Activated CD4-positive, alpha-beta T cell treated with anti-CD3 and anti-CD28 coated beads, Interleukin-2, amount 50 U/mL, for 48 hours (primary cell): Measurements from ENCODE around the gene EDC4.

Source experiments
- DNase-seq, 2 experiments: peaks; one replicate each; pipeline ENCODE4 v3.0.0-alpha.2; 2020

EDC4 gene

DNA sequence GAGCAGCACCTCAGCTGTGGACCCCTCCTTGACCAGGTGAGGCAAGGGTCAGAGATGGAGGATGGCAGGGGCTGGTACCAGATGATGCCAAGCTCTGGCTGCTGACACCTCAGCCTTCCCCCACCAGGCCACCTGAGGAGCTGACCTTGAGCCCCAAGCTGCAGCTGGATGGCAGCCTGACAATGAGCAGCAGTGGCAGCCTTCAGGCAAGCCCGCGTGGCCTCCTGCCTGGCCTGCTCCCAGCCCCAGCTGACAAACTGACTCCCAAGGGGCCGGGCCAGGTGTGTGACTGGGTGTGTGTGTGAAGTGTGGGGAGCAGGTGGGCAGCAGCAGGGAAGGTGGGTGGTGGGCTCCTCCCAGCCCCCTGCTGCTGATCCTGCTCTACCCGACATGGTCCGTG lies 7.1 kb downstream of the EDC4 start:
- DNase-seq = no peak

DNA sequence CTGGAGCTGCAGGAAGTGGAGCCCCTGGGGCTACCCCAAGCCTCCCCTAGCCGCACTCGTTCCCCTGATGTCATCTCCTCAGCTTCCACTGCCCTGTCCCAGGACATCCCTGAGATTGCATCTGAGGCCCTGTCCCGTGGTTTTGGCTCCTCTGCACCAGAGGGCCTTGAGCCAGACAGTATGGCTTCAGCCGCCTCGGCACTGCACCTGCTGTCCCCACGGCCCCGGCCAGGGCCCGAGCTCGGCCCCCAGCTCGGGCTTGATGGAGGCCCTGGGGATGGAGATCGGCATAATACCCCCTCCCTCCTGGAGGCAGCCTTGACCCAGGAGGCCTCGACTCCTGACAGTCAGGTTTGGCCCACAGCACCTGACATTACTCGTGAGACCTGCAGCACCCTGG lies 7.7 kb downstream of the EDC4 start:
- DNase-seq = no peak

DNA sequence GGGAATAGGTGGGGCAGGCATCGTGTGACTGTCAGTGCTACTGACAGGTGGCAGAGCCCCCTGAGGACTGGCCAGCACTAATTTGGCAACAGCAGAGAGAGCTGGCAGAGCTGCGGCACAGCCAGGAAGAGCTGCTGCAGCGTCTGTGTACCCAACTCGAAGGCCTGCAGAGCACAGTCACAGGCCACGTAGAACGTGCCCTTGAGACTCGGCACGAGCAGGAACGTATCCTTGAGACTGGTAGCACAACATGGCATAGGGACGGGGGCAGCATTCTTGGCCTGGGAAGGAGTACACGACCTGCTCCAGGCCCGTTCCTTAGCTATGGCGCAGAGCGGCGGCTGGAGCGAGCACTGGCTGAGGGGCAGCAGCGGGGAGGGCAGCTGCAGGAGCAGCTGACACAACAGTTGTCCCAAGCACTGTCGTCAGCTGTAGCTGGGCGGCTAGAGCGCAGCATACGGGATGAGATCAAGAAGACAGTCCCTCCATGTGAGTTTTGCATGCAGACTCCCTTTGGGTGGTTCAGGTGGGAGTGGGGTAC lies 8.8 kb downstream of the EDC4 start:
- no peak for DNase-seq

DNA sequence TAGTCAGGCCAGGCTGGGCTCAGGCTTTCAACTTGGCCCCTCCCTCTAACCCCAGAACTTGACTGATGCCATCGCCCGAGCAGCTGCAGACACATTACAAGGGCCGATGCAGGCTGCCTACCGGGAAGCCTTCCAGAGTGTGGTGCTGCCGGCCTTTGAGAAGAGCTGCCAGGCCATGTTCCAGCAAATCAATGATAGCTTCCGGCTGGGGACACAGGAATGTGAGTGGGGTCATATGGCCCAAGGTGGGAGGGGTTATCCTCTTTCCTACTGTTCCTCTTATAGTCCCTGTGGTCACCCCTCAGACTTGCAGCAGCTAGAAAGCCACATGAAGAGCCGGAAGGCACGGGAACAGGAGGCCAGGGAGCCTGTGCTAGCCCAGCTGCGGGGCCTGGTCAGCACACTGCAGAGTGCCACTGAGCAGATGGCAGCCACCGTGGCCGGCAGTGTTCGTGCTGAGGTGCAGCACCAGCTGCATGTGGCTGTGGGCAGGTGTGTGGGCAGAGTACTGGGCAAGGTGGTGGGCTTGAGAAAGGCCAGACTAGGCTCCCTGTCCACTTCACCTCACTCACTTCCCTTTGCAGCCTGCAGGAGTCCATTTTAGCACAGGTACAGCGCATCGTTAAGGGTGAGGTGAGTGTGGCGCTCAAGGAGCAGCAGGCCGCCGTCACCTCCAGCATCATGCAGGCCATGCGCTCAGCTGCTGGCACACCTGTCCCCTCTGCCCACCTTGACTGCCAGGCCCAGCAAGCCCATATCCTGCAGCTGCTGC lies 9.7 kb downstream of the EDC4 start:
- DNase-seq = no peak

DNA sequence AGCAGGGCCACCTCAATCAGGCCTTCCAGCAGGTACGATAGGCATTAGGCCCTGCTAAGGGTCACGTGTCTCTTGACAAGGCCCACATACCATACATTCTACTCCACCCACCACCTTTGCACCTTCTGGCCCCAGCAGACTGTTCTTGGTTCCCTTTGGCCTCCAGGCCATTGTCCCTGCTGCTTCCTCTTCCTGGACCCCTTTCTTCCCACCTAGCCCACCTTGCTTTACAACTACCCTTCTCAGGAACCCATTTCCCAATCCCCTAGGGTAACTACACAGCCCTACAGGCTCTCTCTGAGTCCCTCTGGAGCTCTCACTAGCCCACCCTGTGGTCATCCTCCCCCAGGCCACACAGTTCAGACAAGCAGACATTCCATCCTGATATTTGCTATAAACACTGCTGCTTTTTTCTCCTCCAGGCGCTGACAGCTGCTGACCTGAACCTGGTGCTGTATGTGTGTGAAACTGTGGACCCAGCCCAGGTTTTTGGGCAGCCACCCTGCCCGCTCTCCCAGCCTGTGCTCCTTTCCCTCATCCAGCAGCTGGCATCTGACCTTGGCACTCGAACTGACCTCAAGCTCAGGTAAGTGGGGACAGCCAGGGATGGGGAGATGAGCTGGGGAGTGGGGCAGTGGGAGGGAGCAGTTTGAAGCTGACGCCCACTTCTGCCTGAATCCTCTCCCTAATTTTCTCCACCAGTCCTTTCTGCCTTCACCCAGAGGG lies 10.5 kb downstream of the EDC4 start:
- DNase-seq = no peak

DNA sequence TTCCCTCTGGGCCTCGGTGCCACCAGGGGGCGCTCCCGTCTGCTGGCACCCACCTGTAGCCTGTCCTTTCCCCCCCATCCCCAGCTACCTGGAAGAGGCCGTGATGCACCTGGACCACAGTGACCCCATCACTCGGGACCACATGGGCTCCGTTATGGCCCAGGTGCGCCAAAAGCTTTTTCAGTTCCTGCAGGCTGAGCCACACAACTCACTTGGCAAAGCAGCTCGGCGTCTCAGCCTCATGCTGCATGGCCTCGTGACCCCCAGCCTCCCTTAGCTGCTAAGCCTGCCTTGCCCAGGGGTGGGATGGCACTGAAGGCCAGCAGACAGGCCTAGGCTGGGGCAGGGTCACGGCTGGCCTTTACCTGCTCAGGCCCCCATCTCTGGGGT lies 11.0 kb downstream of the EDC4 start:
- DNase-seq = peak; percentile 72 to 74

DNA sequence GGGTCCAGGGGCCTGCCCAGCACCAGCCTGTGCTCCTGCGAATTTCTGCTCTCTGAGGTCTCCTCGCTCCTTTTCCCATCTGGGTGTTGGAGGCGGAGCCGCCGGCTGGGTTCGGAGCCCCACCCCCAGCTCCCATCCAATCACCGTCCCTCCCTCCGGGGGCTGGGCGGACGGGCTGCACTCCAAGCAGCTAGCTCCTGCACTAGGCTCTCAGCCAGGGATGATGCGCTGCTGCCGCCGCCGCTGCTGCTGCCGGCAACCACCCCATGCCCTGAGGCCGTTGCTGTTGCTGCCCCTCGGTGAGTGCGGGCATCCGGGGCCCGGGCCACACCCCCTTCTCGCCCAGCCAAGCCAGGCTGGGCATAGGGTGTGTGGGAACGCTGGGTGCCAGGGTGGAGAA lies 11.8 kb downstream of the EDC4 start, which contains the start of gene NRN1L:
Gene NRN1L, plus strand, starts transcription at position 202 of the 400 bp plus-strand sequence. Its CDS starts 19 bp downstream, at position 221.
- DNase-seq = no peak

DNA sequence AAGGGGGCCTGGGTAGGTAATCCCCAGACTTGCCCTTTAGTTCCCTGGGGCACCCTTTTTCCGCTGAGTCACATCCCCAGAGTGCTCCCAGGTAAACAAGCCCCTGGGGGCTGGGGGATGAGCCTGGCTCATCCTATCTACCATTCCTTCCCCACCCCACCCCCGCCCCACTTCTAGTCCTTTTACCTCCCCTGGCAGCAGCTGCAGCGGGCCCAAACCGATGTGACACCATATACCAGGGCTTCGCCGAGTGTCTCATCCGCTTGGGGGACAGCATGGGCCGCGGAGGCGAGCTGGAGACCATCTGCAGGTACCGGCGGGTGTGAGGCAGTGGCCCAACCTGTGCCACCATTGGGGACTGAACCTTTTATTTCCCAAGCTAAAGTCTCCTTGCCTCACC lies 12.7 kb downstream of the EDC4 start:
- DNase-seq = no peak

DNA sequence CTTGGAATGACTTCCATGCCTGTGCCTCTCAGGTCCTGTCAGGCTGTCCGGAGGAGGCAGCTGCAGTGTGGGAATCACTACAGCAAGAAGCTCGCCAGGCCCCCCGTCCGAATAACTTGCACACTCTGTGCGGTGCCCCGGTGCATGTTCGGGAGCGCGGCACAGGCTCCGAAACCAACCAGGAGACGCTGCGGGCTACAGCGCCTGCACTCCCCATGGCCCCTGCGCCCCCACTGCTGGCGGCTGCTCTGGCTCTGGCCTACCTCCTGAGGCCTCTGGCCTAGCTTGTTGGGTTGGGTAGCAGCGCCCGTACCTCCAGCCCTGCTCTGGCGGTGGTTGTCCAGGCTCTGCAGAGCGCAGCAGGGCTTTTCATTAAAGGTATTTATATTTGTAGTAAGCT lies 13.1 kb downstream of the EDC4 start:
- no peak for DNase-seq

DNA sequence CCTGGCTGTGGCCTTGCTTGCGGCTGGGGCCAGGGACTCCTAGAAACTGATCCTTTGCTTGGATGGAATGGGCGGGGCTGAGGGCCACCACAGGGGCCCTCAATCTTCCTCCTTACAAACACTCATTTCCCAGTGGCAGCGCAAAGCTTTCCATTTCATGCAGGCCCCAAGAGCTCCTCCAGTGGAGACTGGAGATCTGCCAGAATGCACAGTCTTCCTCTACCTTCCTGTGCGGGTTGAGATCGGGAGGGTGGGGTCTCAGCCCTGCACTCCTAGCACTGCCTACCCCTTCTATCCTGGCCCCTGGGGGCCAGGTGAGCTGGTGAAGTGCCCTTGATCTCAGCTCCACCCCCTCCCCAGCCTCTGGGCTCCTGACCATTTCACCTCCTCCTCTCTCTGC lies 13.5 kb downstream of the EDC4 start:
- DNase-seq = no peak

DNA sequence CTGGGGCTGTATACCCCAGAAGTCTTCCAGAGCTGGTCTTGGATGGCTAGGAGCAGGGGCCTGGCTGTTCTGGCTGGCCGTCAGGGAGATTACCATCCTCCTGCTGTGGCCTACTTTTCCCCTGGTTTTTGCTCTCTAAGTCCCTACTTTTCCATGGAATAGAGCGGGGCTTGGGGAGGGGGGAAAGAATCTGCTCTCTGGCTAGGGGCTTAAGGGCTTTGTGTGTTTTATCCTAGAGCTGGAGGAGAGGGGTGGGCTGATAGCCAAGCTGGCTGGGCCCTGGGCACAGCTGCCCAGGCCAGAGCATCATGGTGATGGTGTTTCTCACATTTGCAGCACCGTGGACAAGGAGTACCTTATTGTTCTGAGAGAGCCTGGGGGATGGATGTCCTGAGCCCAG lies 15.5 kb downstream of the EDC4 start:
- no peak for DNase-seq

DNA sequence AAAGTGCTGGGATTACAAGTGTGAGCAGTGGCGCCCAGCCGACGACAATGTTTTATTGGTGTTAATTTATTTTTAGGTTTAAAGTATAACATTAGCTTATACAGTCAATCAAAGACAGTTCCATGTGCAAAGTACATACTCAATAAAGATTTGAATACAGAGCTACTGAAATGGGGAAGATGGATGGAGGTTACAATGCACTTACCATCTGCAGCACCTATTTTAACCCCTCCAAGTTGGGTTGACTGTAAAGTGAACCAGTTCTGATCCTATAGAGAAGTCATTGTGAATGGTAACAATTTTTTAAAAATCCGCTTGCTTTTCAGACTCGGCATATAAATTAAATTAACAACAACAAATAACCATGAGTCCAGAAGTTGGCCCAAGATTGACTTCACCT lies 19.5 kb downstream of the EDC4 start:
- no peak for DNase-seq

DNA sequence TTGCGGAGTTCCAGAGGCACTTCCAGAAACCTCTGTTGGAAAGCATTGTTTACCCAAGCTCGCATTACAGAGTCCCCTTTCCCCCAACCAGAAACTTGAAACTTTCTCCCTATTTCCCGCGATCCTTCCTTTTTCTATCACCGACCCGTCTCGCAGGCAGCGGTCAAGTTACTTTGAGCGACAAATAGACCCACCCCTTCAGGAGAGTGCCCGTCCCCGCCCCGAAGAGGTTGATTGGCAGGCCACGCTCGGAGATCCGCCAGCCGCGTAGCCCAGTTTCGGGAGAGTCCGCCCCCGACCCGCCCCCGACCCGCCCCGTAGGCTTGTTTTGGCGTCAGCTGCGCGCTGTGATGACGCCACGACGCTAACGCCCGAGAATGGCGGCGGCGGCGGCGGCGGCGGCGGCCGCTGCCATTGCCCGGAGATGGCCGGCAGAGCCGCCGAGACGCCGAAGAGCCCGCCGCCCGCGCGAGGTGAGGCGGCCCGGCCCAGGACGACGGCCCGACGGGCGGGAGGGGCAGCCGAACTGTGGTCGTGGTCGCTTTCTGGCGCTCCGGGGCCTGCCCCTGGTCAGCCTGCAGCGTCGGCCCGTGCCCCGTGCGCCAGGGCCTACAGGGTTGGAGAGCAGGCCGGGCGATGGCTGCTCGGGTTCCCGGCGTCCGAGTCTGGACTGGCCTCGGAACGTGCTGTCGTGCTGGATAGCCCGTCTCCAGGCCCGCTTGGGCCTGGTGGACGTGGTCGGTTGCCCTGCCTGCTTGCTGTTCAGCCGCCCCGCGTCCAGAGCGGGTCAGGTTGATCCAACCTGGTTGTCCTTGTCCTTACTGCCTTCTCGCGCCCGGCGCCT lies 20.3 kb downstream of the EDC4 start, which contains the start of gene PSKH1:
Gene PSKH1, plus strand, starts transcription at position 356 of the 844 bp plus-strand sequence. CDS start 15,496 bp downstream, outside the sequence.
- peak; percentile 97 for DNase-seq

DNA sequence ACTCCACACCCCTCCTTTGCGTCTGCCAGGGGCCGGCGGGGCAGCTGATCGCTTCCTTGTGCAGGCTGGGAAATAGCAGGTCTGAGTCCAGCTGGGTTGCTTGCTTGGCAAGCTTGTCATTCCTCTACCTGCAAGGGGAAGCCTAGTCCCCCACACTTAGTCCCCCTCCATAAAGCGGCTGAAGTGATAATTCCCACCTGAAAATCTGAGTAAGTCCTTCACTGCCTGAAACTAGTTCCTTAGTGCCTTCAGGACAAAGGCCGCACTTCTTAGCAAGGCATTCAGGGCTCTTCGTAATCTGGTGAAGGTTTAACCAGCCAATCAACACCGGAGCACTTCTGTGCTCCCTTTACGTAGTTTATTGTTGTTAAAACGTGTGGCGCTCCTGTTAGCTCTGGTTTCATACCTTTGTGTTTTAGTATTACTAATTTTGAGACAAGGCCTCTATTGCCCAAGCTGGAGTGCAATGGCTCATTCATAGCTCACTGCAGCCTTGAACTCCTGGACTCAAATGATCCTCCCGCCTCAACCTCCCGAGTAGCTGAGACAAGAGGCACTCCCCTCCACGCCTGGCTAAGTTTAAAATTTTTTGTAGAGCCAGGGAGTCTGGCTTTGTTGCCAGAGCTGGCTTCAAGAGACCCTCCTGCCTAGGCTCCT lies 21.0 kb downstream of the EDC4 start:
- DNase-seq = no peak

DNA sequence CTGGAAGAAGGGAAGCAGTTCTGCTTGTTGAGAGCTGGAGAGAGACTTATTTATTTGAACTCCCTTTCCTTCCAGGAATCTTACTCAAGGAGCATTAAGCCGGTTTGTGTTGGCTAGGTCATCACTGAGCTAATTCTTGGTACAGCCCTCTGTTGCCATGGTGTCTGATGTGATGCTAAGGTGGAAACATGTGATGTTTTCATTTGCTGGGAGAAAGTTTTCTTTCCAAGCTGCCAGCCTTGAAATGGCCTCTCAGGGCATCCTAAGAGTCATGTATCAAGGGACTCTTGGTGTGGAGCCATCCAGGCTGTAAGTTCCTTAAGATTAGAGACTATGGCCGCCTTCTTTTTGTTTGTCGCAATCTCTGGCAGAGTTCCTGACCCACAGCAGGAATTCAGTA lies 24.4 kb downstream of the EDC4 start:
- DNase-seq = no peak

DNA sequence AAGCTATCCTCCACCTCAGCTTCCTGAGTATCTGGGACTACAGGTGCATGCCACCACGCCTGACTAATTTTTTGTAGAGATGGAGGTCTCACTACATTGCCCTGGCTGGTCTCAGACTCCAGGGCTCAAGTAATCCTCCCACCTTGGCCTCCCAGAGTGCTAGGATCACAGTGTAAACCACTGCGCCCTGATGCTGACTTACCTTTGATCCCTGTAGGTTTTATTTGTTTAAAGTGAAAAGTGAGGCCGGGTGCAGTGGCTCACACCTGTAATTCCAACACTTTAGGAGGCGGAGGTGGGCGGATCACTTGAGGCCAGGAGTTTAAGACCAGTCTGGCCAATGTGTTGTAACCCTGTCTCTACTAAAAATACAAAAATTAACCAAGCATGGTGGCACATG lies 28.9 kb downstream of the EDC4 start:
- no peak for DNase-seq

DNA sequence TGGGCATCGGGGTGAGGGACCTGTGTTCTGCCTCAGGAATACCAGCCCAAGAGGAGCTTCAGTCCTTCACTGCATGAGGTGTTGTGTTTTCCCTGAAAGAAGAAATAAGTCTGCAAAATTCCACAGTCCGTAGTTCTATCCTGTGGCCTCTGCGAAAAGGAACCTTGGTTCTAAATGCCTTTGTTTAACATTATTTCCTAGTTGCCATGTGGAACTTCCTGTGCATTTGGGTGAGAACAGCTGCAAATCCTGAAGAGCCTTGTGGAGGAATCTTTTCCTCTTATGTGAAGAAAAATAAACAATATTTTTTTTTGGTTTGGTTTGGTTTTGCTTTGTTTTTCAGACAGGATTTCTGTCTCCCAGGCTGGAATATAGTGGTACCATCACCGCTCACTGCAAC lies 30.0 kb downstream of the EDC4 start:
- DNase-seq = no peak

DNA sequence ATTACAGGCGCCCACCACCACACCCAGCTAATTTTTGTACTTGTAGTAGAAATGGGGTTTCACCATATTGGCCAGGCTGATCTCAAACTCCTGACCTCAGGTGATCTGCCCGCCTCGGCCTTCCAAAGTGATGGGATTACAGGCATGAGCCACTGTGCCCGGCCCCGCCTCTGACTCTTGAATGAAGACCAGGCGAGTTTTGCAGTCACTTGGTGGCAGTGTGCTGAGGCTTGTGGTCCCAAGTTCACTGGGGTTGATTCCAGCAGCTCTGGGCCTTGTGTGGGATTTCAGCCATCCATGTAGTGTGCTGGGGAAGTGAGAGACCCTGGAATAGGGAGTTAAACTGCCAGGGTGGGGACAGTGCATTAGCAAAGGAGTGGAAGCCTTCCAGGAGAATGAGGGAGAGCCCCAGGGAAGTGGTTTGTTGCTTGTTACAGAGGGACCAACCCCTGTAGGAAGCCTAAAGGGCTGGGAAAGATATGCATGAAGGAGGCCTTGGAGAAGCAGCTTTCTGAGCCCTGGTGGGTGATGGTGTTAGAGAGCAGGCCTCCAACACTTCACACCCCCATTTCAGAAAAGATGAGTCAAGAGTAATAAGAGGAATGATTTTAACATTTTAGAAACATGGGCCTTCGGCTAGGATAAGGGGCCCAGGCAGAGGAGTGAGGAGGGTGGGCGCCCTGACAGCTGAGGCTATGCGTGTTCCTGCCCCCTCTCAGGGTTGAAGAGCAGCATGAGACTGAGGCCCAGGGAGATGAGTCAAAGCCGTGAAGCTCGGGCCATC lies 34.7 kb downstream of the EDC4 start:
- DNase-seq = no peak

DNA sequence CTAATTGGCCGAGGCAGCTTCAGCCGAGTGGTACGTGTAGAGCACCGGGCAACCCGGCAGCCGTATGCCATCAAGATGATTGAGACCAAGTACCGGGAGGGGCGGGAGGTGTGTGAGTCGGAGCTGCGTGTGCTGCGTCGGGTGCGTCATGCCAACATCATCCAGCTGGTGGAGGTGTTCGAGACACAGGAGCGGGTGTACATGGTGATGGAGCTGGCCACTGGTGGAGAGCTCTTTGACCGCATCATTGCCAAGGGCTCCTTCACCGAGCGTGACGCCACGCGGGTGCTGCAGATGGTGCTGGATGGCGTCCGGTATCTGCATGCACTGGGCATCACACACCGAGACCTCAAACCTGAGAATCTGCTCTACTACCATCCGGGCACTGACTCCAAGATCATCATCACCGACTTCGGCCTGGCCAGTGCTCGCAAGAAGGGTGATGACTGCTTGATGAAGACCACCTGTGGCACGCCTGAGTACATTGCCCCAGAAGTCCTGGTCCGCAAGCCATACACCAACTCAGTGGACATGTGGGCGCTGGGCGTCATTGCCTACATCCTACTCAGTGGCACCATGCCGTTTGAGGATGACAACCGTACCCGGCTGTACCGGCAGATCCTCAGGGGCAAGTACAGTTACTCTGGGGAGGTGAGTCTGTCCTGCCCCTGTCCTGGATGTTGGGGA lies 36.3 kb downstream of the EDC4 start:
- DNase-seq = no peak

DNA sequence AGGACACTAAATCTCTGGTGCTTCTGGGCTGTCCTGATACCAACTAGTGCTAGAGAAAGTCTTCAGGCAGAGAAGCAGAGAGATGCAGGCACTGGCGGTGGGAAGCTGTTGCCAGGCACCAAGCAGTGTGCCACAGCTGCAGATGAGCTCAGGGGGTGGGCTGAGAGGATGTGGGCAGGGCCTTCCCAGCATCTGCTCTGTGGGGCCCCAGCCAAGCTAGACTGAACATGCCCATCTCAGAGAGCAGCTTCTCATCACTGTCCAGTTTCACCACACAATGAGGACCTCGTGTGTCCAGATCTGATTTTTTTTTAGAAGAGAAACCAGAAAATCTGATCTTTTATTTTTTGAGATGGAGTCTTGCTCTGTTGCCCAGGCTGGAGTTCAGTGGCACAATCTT lies 37.3 kb downstream of the EDC4 start:
- no peak for DNase-seq
